Kidney (tissue), 14 donors: ENCODE data around the gene PADI4. TPM values are rescaled to one million over a fixed set of nuclear protein-coding genes. Genes with fewer than 3 reads are reported as not detected.
"Not testable (repeated sequence)": the region's sequence is repeated elsewhere in the genome, so short reads cannot be mapped to it uniquely, and the experiment has no call there.

Source experiments
- DNase-seq, 5 donors: peaks; one replicate each; pipeline ENCODE4 v3.0.0-alpha.2; 2013 to 2020
- FAIRE-seq: peaks from 2 replicates; lab custom pipeline; 2012; peaks lifted over from hg19 to GRCh38; lab: Jason Lieb, UNC
- H3K27ac ChIP-seq, 2 donors: one replicate each; pipeline ENCODE4 v1.7.0; 2013; ENCODE audit warnings: low read depth in 2 of 2, low read length in 2 of 2, inconsistent platforms in 1 of 2
- H3K27me3 ChIP-seq: one replicate; pipeline ENCODE4 v1.7.1; 2013; ENCODE audit warnings: low read length, inconsistent platforms; ENCODE audit not compliant: control insufficient read depth, insufficient read depth
- H3K36me3 ChIP-seq, 3 donors: one replicate each; pipeline versions ENCODE4 v1.7.0 to v1.7.1; 2013; ENCODE audit warnings: low read length in 3 of 3, control low read depth in 1 of 3, inconsistent platforms in 1 of 3; ENCODE audit not compliant: insufficient read depth in 3 of 3, control insufficient read depth in 2 of 3
- H3K4me1 ChIP-seq, 3 donors: one replicate each; pipeline versions ENCODE4 v1.7.0 to v1.7.1; 2013; ENCODE audit warnings: low read length in 3 of 3, inconsistent platforms in 1 of 3, low read depth in 1 of 3; ENCODE audit not compliant: control insufficient read depth in 2 of 3, insufficient read depth in 2 of 3
- H3K4me3 ChIP-seq, 3 donors: one replicate each; pipeline versions ENCODE4 v1.7.0 to v1.8.1; 2013; ENCODE audit warnings: low read length in 3 of 3, control low read depth in 1 of 3, inconsistent platforms in 1 of 3
- H3K9ac ChIP-seq, 3 donors: one replicate each; pipeline versions ENCODE4 v1.7.0 to v1.7.1; 2013; ENCODE audit warnings: low read length in 3 of 3, control low read depth in 1 of 3, inconsistent platforms in 1 of 3
- H3K9me3 ChIP-seq, 3 donors: one replicate each; pipeline versions ENCODE4 v1.7.0 to v1.7.1; 2013; ENCODE audit warnings: low read length in 3 of 3, control low read depth in 1 of 3, inconsistent platforms in 1 of 3; ENCODE audit not compliant: control insufficient read depth in 2 of 3, insufficient read depth in 1 of 3
- intact Hi-C: fragments of 100-400 bp; cut with DNase I; formaldehyde crosslinking; loops from one replicate; pipeline ENCODE4 v1.11.1; 2022
- polyA plus RNA-seq: library from polyadenylated mRNA; stranded (reverse); fragments of 350-450 nt; fragmentation: Illumina TruSeq; extraction: RNeasy Lipid Tissue Mini Kit (QIAGEN cat#74804); gene quantifications from one replicate; pipeline ENCODE4 v1.2.3, GENCODE V29; 2014; ENCODE audit warnings: low read depth, low replicate concordance; ENCODE audit not compliant: insufficient read depth
- total RNA-seq: library from RNA; stranded (reverse); fragmentation: NEBNext Ultra II Directional; extraction: Animal tissue kit (Norgen Biotek cat#: 25700); gene quantifications from one replicate; pipeline ENCODE4 v1.2.1, GENCODE V29; 2021
- TF ChIP-seq, protein P1 (sequence below): IDR thresholded peaks from 3 replicates; pipeline ENCODE4 v1.5.1; 2012; ENCODE audit warnings: mild to moderate bottlenecking, moderate library complexity, borderline replicate concordance; ENCODE audit not compliant: insufficient read depth; ENCODE audit errors: extremely low read depth
- donor health status: control.
- donor health status: control.
- donor health status: control.
- donor health status: control.
- donor health status: control.
- donor health status: DM: yes; HTN: yes; CAD: no.
- donor health status: Normal renal cell carcinoma (clear cell type).

The PADI4 gene
- total and polyA plus RNA-seq, 2 donors from 2014 or later: 0.35 TPM; not detected in 1

DNA sequence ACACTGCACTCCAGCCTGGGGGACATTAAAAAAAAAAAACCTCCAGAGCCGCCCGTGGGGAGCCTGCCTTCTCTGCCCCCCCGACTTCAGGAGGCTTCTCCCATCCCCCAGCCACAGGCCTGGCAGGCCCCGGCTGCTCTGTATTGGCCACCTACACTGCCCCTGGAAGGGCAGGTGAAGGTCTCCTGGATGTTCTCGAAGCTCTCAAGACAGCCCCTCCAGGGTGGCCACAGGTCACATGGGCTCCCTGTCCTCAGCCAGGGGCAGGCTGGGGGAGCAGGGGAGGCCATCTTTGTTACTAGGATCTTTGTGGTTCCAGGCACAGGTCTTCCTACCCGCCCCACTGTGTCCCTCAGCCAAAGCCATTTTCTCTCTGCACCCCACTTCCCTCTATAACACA is 96.8 kb downstream of the PADI4 start:
- no peak overlapping the region for H3K27ac ChIP-seq
- H3K27me3 ChIP-seq: no peaks in the 10 kb centered on the region
- H3K9ac ChIP-seq: no peak overlapping the region
- intact Hi-C loops: no loop called here
- H3K9me3 ChIP-seq: no peaks in the 10 kb centered on the region
- FAIRE-seq: no peak
- TF ChIP-seq, protein P1, sequence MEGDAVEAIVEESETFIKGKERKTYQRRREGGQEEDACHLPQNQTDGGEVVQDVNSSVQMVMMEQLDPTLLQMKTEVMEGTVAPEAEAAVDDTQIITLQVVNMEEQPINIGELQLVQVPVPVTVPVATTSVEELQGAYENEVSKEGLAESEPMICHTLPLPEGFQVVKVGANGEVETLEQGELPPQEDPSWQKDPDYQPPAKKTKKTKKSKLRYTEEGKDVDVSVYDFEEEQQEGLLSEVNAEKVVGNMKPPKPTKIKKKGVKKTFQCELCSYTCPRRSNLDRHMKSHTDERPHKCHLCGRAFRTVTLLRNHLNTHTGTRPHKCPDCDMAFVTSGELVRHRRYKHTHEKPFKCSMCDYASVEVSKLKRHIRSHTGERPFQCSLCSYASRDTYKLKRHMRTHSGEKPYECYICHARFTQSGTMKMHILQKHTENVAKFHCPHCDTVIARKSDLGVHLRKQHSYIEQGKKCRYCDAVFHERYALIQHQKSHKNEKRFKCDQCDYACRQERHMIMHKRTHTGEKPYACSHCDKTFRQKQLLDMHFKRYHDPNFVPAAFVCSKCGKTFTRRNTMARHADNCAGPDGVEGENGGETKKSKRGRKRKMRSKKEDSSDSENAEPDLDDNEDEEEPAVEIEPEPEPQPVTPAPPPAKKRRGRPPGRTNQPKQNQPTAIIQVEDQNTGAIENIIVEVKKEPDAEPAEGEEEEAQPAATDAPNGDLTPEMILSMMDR: no peak
- no peaks in the 10 kb centered on the region for H3K4me1 ChIP-seq
- no peak for DNase-seq
- H3K4me3 ChIP-seq: no peak overlapping the region
- peaks cover 0 to 6% (median 4%) of the 10 kb centered on the region in 3 donors for H3K36me3 ChIP-seq

DNA sequence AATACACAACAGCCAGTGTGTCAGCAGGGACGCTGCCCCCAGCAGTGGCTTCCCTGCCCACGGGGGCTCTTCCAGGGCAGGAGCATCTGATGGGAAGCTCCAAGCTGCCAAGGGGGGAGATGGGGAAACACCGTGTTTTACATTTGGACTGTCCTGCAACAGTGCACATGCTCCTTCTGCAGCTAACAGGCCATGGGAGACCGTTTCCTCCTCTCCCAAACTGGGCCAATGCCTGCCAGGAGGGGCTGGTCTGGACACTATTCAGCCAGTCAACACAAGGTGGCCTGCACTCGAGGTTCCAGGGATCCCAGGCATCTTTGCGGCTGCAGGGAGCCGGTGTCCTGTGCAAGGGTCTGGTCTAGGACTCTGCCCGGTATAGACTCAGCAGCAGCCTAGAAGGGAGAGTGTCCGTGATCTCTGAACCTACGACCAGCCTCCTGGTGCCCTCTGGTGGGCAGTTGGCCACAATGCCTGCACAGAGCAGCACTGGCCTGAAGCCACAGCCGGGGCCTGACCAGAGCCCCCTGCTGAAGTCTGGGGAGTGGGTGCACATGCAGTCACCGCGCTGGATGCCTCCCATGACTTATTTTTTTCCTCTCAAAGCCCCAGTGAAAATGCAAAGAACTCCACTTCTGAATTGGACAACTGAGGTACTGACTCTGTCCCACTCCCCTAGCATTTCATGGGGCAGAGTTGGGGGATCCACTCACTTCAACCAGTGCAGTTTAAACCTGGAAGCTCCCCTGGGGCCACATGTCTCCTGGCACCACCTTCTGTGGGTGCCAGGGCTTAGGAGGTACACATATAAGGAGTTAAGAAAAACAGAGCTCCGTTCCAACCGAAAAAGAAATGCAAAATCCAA is 98.1 kb downstream of the PADI4 start:
- Histone ChIP-seq H3K4me1 (no peaks in the 10 kb centered on the region), H3K27ac (no peak overlapping the region), H3K9ac (no peak overlapping the region), H3K9me3 (no peaks in the 10 kb centered on the region), H3K36me3 (peaks cover 2 to 14% (median 14%) of the 10 kb centered on the region in 3 donors), H3K4me3 (no peak overlapping the region), H3K27me3 (no peaks in the 10 kb centered on the region)
- TF ChIP-seq, protein P1: peak; percentile 76
- FAIRE-seq (no peak), DNase-seq (peak in 4 of 5 donors; percentile 72 to 81 (median 76))
- intact Hi-C loops: no loop called here

DNA sequence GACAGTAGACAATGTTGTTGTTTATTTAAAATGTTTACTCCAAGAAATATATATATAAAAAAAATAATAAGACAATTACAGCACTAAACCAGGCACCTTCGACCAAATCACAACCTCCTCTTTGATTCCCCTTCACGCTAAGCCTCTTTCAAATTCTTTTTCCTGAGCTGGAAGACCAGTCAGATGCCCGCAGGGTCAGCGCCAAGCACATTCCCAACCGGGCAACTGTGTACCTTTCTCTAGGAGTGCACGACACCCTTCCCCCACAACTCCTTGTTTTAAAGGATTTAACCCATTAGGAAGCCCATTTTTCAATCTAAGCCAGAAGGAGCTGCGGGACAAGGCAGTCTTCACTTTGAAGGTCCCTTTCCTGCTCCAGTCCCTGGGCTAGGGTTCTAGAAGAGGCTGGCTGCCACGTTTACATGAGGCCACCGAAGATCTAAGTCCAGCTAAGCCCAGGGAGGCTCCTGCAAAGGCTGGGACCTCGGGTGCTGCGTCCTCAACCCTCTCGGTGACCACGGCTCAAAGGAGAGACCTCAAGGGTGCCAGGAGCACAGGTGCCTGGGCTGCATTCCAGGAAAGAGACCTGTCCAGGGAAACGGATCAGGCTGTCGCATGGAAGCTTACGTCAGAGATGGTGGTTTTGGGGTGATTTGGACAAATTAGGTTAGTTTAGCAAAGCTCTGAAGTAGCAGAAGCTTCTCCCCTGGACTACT is 98.9 kb downstream of the PADI4 start:
- FAIRE-seq, intact Hi-C loops, H3K9me3 ChIP-seq, H3K9ac ChIP-seq, H3K4me1 ChIP-seq, H3K27ac ChIP-seq, DNase-seq, H3K27me3 ChIP-seq, H3K4me3 ChIP-seq: not testable (repeated sequence)
- peaks cover 2 to 19% (median 17%) of the 10 kb centered on the region in 3 donors for H3K36me3 ChIP-seq

DNA sequence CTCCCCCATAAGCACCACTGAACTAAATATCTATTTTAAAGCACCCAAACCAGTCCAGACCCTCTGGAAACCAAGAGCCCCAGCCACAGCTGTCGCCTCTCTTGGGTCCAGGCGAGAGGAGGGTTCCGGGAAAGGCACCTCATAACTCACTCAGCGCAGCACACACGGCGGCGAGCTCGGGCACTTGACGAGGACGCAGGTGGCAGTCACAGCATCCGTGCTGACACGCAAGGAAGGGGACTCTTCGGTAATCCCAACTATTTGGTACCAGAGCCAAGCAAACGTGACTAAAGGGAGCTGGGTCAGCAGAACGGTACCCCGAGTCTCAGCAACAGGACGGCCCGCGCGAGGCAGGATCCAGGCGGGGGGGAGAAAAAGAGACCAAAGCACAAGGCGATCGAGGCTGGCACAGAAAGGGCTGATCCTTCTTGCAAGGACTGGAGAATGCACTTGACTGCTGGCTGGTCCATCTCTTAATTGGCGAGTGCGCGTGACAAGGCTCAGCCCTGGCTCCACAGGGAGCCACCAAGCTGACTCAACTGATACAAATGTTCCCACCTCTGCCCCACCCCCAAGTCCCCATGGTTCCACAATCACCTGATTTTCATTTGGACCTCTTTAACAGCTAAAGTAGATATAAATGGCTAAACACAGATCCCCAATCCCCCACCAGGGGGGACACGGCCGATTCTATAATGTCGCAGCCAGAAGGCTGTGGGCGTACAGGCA is 100.0 kb downstream of the PADI4 start:
- H3K4me3 ChIP-seq, H3K27me3 ChIP-seq, intact Hi-C loops, H3K27ac ChIP-seq, H3K4me1 ChIP-seq, DNase-seq, H3K9me3 ChIP-seq, H3K9ac ChIP-seq, FAIRE-seq: not testable (repeated sequence)
- H3K36me3 ChIP-seq: peaks cover 5 to 29% (median 23%) of the 10 kb centered on the region in 3 donors
